GM18526 (cell line): Measurements from ENCODE around the gene PRDM16.

ENCODE experiments used
- POLR2A ChIP-seq: IDR thresholded peaks from 3 replicates; pipeline ENCODE4 v1.6.1; 2011; ENCODE audit not compliant: insufficient read length; ENCODE audit errors: extremely low read depth

PRDM16 gene

DNA sequence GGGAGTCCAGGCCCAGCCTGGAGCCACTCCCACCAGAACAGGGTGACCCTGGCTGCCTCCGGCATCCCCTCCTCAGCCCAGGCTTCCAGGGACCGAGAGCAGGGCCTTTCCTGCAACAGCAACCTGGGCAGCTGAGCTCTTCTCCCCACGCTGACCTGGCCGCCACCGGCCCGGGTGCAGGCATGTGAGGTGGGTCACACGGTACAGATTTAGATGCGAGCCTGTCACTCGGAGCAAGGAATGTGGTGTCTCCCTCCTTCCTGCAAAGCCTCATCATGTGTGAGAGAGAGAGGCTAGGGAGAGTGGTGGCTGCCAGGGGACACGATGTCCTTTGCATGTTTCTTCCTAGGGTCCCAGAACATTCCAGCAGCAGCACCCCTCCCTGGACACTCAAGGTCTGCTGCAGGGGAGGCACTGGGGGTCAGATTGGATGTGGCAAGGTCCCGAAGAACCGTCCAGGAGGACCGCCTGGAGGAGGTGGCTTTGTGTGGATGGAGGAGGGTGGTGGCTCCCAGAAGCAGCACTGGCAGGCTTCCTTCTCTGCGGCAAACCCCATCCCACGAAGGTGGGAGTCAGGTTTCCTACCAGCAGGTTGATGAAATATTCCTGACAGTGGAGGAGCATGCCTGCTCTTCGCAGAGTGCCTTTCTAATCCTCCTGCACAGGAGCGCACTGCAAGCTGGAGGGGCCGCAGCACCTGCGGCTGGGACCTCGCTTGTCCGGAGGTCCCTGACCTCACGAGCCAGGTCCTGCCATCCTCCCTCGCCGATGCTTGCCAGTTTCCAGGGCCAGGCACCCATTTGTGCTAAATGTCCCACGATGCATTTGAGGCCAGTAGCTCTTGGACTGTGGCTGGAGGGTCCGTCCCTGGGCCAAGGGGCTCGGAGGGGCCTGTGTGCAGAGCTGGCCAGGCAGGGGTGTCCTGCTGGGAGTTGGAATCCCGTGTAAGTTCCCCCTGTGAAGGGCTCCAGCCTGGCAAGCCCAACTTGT lies 68.4 kb downstream of the PRDM16 start:
- no peak for TF ChIP-seq POLR2A

DNA sequence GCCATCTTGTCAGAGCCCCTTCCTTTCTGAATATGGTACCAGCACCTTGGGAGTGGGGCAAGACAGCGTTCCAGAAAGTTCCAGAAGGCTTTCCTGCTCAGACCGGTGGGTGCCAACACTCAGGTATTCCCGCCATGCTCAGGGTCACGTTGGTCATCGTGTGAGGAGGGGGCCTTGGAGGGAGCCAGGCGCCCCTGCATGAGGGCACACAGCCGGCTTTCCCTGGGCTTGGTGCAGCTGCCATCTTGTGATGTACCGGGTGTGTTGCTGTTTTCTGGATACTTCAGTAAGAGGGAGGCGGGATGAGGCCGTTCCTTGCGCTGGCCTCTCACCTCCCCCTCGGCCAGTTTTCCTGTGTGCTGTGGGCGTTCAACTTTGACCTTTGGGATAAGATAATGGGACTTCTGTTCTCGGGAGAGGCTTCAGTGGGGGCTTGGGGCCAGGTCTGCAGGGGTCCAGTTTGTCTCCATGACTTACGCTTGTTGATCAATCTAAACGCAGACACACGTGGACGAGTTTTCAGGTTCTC lies 69.7 kb downstream of the PRDM16 start:
- TF ChIP-seq POLR2A = no peak

DNA sequence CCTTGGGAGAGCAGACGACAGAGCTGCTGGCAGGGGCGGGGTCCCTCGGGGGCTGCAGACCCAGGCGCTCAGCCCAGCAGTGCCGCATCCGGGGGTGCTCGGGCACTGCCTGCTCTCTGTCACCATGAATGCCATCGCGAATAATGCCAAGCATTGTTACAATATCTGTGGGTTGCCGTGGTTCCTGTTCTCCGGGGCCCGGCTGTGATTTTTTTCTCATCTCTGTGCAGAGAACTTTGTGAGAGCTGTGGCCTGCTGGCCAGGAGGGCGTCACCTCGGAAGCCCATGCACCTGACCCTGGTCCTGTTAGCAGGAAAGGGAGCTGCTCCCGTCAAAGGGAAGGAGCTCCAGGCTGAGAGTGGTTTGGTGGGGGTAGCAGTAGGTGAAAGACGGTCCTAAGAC lies 70.4 kb downstream of the PRDM16 start:
- no peak for TF ChIP-seq POLR2A

DNA sequence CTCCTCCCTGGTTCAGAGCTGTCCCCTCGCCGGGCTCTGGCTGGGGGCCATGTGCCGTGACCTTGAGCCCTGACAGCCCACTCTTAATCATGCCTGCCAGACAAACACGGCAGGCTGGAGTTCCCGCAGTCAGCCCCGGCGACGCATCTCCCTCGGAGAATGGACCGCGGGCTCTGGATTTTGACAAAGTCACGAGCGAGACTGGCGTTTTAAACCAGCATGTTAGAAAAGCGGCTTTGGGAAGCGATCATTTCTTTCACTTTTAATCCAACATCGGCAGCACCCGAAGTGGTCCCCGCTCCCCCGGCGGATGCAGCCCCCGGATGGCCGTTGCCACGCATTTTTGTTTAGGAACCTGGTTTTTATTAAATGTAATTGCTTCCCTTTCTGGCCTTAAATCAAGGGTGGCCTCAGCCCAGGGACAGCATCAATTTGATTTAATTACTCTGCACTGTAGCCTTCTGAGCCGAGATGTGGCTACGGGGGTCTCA lies 70.9 kb downstream of the PRDM16 start:
- no peak for TF ChIP-seq POLR2A

DNA sequence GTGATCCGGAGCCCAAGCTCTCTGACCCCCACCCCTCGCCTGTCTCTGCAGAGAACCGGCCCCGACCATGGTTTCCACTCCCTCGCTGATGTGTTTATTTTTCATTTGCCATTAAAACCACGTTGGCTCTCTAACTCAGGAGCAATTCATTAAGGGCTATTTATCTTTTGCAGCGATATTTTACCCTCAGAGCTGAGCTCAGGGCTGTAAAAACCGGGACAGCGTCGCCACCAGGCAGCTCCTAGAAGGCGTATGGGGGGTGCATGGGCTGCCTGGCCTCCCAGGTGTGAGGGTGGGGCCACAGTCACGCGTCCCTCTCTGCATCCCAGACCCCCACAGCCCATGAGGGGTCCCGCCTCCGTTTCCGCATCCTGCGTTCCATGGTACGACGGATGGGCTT lies 71.4 kb downstream of the PRDM16 start:
- TF ChIP-seq POLR2A = no peak

DNA sequence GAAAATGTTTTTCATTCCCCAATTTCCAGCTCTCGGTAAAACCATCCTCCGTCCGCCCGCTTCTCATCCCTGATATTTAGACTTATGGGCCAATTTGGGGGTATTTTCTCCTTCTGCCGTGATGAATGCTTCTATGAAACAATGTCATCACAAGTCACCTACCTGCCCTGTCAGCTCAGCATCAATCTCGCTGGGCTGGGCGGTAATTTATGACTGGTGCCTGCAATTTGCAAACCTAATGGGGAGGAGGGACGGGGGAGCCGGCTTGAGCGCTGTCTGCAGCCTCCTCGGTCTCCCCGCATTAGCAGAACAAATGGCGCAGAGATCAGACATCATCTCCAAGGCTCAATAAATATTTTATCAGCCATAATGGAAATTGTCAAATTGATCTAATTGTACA lies 72.1 kb downstream of the PRDM16 start:
- TF ChIP-seq POLR2A = no peak

DNA sequence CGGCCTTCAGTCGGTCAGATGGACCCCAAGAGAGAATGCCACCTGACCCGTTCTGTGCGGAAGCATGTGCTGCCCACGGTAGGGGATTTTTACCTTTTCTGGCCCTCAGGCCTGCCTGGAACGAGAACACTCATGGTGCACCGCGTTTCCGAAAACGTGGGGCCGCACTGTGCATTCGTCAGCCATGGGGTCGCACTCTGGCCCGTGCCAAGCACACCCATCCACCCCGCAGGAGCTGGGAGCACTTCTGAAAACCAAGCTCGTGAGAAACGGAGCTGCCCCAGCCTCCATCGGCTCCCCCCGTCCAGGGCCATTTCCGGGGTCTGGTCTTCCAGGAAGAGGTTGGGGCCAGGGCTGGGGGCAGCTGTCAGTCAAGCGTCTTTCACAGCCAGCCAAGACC lies 72.8 kb downstream of the PRDM16 start:
- TF ChIP-seq POLR2A = no peak

DNA sequence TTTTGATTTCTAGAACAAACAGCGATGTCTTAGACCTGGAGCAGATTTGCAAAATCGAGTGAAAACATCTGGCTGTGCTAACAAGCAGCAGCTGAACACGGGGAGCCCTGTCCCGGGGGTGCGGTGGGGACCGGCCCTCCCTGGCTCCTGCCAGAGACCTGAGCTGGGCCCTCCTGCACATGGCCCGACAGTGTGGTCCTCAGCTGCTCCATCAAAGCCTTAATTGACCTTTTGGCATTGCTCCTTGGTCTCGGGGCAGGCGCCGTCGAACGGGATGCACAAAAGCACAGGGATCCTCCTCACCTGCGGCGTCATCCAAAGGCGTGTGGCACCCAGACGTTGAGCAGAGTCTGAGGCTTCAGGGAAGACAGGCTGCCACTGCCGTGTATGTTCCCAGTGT lies 73.2 kb downstream of the PRDM16 start:
- TF ChIP-seq POLR2A = no peak

DNA sequence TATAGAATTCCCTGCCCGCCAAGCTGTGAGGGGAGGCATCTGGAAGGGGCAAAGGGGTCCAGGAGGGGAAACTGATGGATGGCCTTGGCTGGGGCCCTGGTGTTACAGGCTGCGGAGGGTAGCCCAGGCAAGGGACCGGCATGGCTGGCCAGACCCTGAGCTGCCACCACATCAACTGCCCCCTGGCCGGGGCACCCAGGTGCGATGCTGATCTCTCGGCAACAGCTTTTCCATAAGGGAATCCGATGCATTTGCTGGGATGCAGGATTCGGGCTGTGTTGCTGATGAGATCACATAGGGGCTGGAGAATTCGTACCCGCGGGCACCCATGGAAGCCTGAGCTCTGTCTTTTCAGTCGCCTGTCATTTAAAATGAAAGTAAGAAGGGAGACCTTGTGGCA lies 73.7 kb downstream of the PRDM16 start:
- no peak for TF ChIP-seq POLR2A

DNA sequence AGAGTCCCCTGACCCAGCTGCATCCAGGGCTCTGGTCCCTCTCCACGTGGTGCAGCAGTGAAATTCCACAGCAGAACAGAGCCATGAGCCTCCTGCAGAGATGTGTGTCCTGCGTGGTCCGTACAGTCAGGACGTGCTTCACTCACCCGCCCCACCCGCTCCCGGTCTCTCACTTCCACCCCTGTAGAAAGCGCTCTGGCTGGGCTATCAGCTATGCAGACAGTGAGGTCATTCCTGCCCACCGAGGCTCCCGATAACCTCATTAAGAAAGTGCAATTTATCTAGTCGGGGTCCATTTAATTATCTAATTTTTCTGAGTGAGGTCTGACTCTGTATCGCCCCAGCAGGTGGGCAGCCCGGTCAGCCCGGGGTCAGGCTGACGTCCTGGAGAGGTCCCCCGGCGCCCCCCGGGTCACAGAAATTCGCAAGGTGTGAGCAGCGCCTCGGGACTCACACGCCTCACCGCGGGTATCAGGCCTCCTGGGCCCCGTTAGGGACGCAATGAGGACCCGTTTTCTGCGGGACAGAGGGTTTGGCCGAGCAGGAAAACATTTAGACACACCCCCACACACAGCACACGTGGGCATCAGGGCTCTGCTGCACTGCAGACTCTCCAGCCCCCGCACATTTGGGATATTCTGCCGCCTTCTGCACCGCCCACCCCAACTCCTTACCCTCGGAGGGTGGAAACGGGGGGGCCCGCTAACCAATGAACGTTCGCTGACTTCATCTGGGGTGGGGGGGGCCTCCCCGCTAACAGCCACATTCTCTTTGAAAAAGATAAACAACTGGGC lies 76.7 kb downstream of the PRDM16 start:
- TF ChIP-seq POLR2A = no peak

DNA sequence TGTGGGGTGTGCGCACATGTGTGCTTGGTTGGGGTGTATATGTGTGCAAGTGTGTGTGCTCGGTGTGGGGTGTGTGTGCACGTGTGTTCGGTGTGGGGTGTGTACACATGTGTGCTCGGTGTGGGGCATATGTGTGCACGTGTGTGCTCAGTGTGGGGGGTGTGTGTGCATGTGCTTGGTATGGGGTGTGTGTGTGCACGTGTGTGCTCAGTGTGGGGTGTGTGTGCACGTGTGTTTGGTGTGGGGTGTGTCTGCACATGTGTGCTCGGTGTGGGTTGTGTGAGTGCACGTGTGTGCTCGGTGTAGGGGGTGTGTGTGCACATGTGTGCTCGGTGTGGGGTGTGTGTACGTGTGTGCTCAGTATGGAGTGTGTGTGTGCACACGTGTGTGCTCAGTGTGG lies 77.5 kb downstream of the PRDM16 start:
- TF ChIP-seq POLR2A = no peak

DNA sequence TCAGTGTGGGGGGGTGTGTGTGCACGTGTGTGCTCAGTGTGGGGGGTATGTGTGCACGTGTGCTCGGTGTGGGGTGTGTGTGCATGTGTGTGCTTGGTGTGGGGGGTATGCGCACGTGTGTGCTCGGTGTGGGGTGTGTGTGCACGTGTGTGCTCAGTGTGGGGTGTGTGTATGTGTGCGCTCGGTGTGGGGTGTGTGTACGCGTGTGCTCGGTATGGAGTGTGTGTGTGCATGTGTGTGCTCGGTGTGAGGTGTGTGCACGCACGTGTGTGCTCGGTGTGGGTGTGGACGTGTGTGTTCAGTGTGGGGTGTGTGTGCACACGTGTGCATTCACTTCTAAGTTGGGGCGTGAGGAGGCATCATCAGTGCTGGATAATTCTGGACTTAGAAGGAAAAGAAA lies 77.9 kb downstream of the PRDM16 start:
- TF ChIP-seq POLR2A = no peak

DNA sequence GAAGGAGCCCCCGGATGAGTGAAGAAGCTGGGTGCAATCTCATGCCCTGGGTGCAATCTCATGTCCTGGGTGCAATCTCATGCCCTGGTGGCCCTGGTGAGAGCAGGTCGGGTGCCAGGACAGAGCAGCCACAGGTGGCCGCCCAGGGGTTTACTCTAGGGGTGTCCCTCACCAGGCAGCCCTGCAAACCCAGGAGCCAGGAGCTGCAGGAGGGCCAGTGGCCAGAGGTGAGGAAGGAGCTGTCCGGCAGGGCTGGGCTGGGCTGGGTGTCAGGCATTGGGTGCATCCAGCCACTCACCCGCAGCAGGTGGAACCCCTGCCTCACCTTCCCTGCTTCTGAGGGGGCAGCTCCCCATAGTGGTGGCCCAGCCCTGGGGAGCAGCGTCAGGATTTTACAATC lies 79.2 kb downstream of the PRDM16 start:
- TF ChIP-seq POLR2A = no peak

DNA sequence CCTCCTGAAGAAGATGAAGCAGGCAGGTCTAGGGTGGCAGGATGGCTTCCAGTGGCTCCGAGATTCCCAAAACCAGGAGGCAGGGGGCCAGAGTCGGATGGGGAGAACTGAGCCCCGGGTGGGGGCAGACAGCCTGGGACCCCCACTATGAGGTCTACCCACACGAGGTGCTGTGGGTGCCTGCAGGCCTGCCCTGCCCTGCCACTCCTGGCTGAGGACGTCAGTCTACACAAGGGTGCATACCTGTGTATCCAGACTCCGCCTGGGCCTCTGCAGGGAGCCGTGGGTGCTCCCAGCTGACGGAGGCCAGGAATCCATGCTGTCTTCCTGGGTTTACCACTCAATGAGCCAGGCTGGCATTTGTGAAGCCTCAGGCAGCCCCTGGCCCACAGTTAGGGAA lies 80.3 kb downstream of the PRDM16 start:
- no peak for TF ChIP-seq POLR2A

DNA sequence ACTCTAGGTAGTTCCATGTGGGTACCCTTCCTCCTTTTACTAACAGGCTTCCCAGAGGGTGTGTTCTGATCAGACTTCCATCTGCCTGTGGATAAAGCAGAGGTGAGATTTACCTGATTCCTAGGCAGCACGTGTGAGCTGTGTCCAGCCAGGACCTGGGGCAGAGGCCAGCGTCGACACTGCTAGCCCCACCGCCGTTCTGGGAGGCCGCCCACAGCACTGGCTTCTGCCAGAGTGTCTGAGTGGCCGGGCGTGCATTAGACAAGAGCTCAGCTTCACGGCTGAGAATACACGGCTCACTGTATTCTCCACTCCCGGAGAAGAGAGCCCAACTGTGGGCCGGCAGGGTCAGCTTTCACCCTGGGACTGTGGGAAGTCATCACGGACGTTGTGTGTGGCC lies 82.5 kb downstream of the PRDM16 start:
- no peak for TF ChIP-seq POLR2A

DNA sequence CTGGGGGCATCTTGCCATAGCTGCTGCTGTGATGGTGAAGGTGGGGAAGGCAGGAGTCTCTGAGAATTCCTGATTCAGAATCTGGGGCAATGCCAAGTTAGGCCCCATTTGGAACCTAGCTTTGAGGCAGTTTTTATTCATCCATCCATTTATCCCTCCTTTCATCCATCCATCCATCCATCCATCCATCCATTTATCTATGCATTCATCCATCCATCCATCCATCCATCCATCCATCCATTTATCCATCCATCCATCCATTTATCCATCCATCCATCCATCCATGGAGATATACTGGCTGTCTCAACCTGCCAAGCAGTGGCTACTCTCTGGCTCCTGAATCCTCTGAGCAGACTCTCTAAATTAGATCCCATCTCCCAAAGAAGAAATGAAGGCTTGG lies 83.1 kb downstream of the PRDM16 start:
- TF ChIP-seq POLR2A = no peak

DNA sequence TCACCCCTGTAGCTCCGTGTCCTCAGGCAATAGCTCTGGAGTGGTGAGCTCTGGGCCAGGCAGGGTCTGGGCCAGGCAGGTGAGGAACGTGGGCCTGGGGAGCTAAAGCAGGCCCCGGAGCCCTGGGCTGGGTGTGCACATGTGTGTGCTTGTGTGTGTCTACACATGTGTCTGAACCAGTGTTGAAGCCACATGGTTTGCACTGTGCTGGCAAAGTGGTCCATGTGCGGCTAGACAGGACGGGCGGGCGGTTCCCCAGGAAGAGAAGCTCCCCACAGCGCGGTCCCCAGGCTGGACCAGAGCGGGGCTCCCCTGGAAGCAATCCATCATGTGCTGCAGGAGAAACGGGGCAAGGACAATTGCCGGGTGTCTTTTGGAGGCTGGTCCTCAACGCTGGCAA lies 84.2 kb downstream of the PRDM16 start:
- no peak for TF ChIP-seq POLR2A
